Suprapubic skin (tissue), 4 donors: Measurements from ENCODE around the gene MFF. TPM values are rescaled to one million over a fixed set of nuclear protein-coding genes. Genes with fewer than 3 reads are reported as not detected.

Experiments used
- DNase-seq, 2 donors: peaks; one replicate each; pipeline ENCODE4 v3.0.0-alpha.2; 2019; ENCODE audit warnings: low spot score in 2 of 2
- H3K27ac ChIP-seq: fragments of 200-600 bp; sonication (generic); one replicate; pipeline ENCODE4 v1.5.1; 2019
- H3K27me3 ChIP-seq: fragments of 200-600 bp; sonication (generic); one replicate; pipeline ENCODE4 v1.5.1; 2019
- H3K36me3 ChIP-seq: fragments of 200-600 bp; sonication (generic); one replicate; pipeline ENCODE4 v1.5.1; 2019
- H3K4me1 ChIP-seq: fragments of 200-600 bp; sonication (generic); one replicate; pipeline ENCODE4 v1.5.1; 2019
- H3K4me3 ChIP-seq: fragments of 200-600 bp; sonication (generic); one replicate; pipeline ENCODE4 v1.5.1; 2019; ENCODE audit warnings: mild to moderate bottlenecking
- H3K9me3 ChIP-seq: fragments of 200-600 bp; sonication (generic); one replicate; pipeline ENCODE4 v1.5.1; 2019
- EP300 ChIP-seq: sonication (generic); formaldehyde crosslinking; IDR thresholded peaks from one replicate; pipeline ENCODE4 v1.6.1; 2017; ENCODE audit warnings: antibody characterized with exemption
- POLR2A ChIP-seq, 2 donors: fragments of 450-650 bp; IDR thresholded peaks; one replicate each; pipeline ENCODE4 v1.6.1; 2017; ENCODE audit warnings: antibody characterized with exemption in 2 of 2, mild to moderate bottlenecking in 2 of 2, moderate library complexity in 2 of 2
- POLR2AphosphoS5 ChIP-seq, 3 donors: sonication (generic); formaldehyde crosslinking; IDR thresholded peaks; one replicate each; pipeline ENCODE4 v1.6.1; 2017; ENCODE audit warnings: antibody characterized with exemption in 3 of 3
- WGBS: methylation state at CpG from one replicate; pipeline ENCODE4 v1.1.5; 2018; 5-methylcytosine and 5-hydroxymethylcytosine counted together
- total RNA-seq, 4 donors: library from RNA; depleted of rRNA; stranded (reverse); fragments of >200 nt; gene quantifications; one replicate each; pipeline ENCODE4 v1.1.0, GENCODE V29; 2016
- TF ChIP-seq, protein P1 (sequence below), 2 donors: fragments of 200-600 bp in 1 of 2; fragments of 450-650 bp in 1 of 2; sonication (generic) in 1 of 2; IDR thresholded peaks; one replicate each; pipeline ENCODE4 v1.5.1; 2016 to 2019; ENCODE audit warnings: antibody characterized with exemption in 2 of 2, mild to moderate bottlenecking in 1 of 2, moderate library complexity in 1 of 2

Gene MFF
- total RNA-seq, 4 donors from 2014 or later = 89.8 to 157 (median 103) TPM

DNA sequence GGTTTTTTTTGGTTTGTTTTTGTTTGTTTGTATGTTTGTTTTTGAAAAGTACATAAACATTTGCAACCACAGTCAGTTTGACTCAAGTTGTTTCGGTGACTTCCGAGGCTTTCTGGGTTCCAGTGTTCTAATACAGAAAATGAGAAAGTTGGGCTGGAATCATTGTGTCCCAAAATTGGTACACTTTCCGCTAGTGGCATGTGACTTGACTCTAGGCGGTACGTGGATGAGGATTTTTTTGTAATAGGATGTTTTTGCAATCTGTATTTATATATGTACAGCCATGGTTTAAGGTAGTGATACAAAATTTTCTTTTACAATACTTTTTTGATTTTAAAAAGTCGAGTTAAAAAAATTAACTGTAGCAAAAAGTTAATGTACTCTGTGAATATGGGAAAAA lies 1.7 kb downstream of the MFF start:
- DNase-seq = no peak
- Histone ChIP-seq H3K36me3 (peaks cover 12% of the 10 kb centered on the region), H3K4me3 (no peak overlapping the region), H3K27me3 (no peaks in the 10 kb centered on the region), H3K4me1 (peaks cover 27% of the 10 kb centered on the region), H3K27ac (no peak overlapping the region), H3K9me3 (no peaks in the 10 kb centered on the region)
- TF ChIP-seq POLR2A (IDR thresholded peaks at IDR 0.05) (no peak), POLR2AphosphoS5 (IDR thresholded peaks at IDR 0.05) (no peak), EP300 (no peak)
- TF ChIP-seq, protein P1, sequence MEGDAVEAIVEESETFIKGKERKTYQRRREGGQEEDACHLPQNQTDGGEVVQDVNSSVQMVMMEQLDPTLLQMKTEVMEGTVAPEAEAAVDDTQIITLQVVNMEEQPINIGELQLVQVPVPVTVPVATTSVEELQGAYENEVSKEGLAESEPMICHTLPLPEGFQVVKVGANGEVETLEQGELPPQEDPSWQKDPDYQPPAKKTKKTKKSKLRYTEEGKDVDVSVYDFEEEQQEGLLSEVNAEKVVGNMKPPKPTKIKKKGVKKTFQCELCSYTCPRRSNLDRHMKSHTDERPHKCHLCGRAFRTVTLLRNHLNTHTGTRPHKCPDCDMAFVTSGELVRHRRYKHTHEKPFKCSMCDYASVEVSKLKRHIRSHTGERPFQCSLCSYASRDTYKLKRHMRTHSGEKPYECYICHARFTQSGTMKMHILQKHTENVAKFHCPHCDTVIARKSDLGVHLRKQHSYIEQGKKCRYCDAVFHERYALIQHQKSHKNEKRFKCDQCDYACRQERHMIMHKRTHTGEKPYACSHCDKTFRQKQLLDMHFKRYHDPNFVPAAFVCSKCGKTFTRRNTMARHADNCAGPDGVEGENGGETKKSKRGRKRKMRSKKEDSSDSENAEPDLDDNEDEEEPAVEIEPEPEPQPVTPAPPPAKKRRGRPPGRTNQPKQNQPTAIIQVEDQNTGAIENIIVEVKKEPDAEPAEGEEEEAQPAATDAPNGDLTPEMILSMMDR (IDR thresholded peaks at IDR 0.05) = no peak
- WGBS = 93% methylated on average over 6 of the region's 6 CpGs

DNA sequence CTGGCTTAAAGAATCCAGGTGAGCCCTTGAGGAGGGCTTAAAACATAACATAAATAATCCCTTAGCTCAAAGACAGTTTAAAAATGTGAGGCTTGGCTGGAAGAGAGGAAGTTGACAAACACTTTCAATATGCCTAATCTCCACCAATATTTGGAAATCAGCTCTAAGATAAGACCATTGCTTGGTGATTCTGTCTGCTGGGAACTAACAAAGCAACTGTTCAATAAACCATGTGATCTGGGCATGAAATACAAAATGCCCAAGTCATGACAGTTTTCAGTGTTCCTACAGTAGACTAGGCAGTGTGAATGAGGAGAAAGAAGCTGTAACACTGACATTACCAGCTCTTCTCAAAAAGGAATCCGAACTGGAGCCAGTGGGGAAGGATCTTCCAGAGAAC lies 10.7 kb downstream of the MFF start:
- no peaks in the 10 kb centered on the region for H3K9me3 ChIP-seq
- WGBS = 90% methylated on average over 1 of the region's 1 CpG
- TF ChIP-seq EP300 = no peak
- TF ChIP-seq, protein P1 (IDR thresholded peaks at IDR 0.05) = no peak
- TF ChIP-seq POLR2A (IDR thresholded peaks at IDR 0.05) = no peak
- no peak for TF ChIP-seq POLR2AphosphoS5 (IDR thresholded peaks at IDR 0.05)
- no peaks in the 10 kb centered on the region for H3K27me3 ChIP-seq
- DNase-seq = no peak
- no peaks in the 10 kb centered on the region for H3K4me1 ChIP-seq
- H3K36me3 ChIP-seq = peaks cover 51% of the 10 kb centered on the region
- no peak overlapping the region for H3K4me3 ChIP-seq
- H3K27ac ChIP-seq = no peak overlapping the region

DNA sequence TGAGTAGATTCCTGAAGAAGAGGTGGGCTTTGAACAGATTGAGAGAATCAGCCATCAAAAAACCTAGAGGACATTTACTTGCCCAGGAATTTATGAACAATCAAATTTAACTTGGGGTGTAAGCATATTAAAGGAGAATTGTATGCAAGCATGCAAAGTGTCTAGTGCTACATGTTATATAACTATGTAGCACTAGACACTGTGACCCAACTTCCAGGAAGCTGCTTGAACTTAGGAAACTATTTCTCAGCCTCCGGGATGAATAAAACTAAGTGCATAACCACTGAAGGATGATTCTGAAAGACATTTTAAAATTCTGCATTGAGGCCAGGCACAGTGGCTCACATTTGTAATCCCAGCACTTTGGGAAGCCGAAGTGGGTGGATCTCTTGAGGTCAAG lies 12.4 kb downstream of the MFF start:
- no peak overlapping the region for H3K27ac ChIP-seq

DNA sequence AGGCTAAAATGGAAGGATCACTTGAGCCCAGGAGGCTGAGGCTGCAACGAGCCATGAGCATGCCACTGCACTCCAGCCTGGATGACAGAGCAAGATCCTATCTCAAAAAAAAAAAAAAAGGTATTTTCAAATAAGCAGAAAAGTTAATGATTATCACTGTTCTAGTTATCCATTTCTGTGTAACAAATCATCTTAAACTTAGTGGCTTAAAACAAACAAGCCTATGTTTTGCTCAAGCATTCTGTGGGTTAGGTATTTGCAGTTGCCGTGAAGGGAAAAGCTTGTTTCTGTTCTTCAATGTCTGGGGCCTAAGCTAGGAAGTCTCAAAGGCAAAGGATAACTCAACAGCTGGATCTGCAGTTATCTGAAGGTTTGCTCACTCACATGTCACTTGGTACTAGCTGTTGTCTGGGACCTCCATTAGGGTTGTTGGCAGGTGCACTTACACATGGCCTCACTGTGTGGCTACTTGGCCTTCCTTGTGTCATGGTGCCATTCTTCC lies 14.1 kb downstream of the MFF start:
- no peak for DNase-seq
- H3K27me3 ChIP-seq = no peaks in the 10 kb centered on the region
- H3K36me3 ChIP-seq = peaks cover 46% of the 10 kb centered on the region
- H3K4me3 ChIP-seq = no peak overlapping the region
- H3K9me3 ChIP-seq = no peaks in the 10 kb centered on the region
- 91% methylated on average over 2 of the region's 2 CpGs for WGBS
- no peak overlapping the region for H3K27ac ChIP-seq
- TF ChIP-seq EP300 (no peak), POLR2A (IDR thresholded peaks at IDR 0.05) (no peak), POLR2AphosphoS5 (IDR thresholded peaks at IDR 0.05) (no peak)
- TF ChIP-seq, protein P1 (IDR thresholded peaks at IDR 0.05) = no peak
- no peaks in the 10 kb centered on the region for H3K4me1 ChIP-seq

More for the DNA sequence above, 12.4 kb downstream of the MFF start:
- Histone ChIP-seq H3K9me3 (no peaks in the 10 kb centered on the region), H3K27me3 (no peaks in the 10 kb centered on the region), H3K4me3 (no peak overlapping the region), H3K36me3 (peaks cover 50% of the 10 kb centered on the region), H3K4me1 (no peaks in the 10 kb centered on the region)
- 94% methylated on average over 2 of the region's 2 CpGs for WGBS
- no peak for DNase-seq
- TF ChIP-seq POLR2AphosphoS5 (IDR thresholded peaks at IDR 0.05) = no peak
- no peak for TF ChIP-seq POLR2A (IDR thresholded peaks at IDR 0.05)
- TF ChIP-seq EP300 = no peak
- TF ChIP-seq, protein P1 (IDR thresholded peaks at IDR 0.05) = no peak

DNA sequence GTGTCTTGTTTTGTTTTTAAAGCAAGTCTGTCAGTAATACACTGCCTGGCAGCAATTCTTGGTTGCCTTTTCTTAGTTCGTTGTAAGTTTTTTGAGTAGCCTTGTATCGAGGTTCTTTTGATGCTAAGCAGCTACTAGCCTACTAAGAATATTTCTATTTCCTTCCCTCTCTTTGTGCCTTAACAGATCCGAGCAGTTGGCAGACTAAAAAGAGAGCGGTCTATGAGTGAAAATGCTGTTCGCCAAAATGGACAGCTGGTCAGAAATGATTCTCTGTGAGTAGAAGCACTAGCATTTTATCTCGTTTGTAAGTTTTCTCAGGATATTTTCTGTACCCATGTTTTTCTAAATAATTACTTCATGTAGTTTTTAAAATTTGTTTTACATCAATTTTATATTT lies 15.1 kb downstream of the MFF start:
- WGBS = 76% methylated on average over 6 of the region's 6 CpGs
- Histone ChIP-seq H3K27ac (no peak overlapping the region), H3K9me3 (no peaks in the 10 kb centered on the region), H3K4me1 (no peaks in the 10 kb centered on the region), H3K36me3 (peaks cover 37% of the 10 kb centered on the region), H3K4me3 (no peak overlapping the region), H3K27me3 (no peaks in the 10 kb centered on the region)
- DNase-seq = no peak
- TF ChIP-seq, protein P1 (IDR thresholded peaks at IDR 0.05) = no peak
- TF ChIP-seq POLR2A (IDR thresholded peaks at IDR 0.05) (no peak), POLR2AphosphoS5 (IDR thresholded peaks at IDR 0.05) (no peak), EP300 (no peak)
